ENCODE measurements around the gene GRK5. TPM values are rescaled to one million over a fixed set of nuclear protein-coding genes. Genes with fewer than 3 reads are reported as not detected.

GRK5 gene
- total RNA-seq, 1 experiment from 2014 or later: 29.0 TPM

DNA sequence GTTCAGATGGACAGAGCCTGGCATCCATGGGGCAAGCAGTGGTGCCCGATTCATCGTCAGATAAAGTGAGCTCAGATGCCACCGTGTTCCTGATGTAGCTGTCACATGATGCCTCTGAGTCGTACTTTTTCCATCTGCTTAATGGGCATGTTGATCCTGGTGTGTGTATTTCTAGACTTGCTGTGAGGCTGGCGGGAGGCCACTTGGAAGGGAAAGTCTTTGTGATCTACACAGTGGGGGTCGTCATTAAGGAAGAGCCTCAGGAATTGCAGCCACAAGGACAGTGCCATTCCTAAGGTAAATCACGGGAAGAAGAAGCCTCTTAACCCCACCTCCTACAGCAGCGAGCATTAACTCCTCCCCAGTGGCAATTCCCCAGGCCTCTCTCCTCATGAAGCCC, 272.2 kb downstream of the GRK5 start:
- H3K27ac ChIP-seq (ENCODE audit: low read length): no peak overlapping the region
- no peak for DNase-seq (ENCODE audit: low read depth, low spot score)
- in situ Hi-C loops (cut with HindIII; ENCODE audit: low pct_unique_long_range_greater_than_20kb, low sequenced_read_pairs) (no loop called here), intact Hi-C loops (cut with micrococcal nuclease; ENCODE audit: unreplicated experiment) (no loop called here)
- TF ChIP-seq TCF7L2 (IDR thresholded peaks at IDR 0.05; ENCODE audit: low read depth, low read length): no peak
- TF ChIP-seq, protein P1, sequence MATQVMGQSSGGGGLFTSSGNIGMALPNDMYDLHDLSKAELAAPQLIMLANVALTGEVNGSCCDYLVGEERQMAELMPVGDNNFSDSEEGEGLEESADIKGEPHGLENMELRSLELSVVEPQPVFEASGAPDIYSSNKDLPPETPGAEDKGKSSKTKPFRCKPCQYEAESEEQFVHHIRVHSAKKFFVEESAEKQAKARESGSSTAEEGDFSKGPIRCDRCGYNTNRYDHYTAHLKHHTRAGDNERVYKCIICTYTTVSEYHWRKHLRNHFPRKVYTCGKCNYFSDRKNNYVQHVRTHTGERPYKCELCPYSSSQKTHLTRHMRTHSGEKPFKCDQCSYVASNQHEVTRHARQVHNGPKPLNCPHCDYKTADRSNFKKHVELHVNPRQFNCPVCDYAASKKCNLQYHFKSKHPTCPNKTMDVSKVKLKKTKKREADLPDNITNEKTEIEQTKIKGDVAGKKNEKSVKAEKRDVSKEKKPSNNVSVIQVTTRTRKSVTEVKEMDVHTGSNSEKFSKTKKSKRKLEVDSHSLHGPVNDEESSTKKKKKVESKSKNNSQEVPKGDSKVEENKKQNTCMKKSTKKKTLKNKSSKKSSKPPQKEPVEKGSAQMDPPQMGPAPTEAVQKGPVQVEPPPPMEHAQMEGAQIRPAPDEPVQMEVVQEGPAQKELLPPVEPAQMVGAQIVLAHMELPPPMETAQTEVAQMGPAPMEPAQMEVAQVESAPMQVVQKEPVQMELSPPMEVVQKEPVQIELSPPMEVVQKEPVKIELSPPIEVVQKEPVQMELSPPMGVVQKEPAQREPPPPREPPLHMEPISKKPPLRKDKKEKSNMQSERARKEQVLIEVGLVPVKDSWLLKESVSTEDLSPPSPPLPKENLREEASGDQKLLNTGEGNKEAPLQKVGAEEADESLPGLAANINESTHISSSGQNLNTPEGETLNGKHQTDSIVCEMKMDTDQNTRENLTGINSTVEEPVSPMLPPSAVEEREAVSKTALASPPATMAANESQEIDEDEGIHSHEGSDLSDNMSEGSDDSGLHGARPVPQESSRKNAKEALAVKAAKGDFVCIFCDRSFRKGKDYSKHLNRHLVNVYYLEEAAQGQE (IDR thresholded peaks at IDR 0.05; ENCODE audit: insufficient read depth in 1 of 2, low read depth in 2 of 2, low read length in 1 of 2): no peak
- no peak for TF ChIP-seq POLR2AphosphoS5 (IDR thresholded peaks at IDR 0.05; ENCODE audit: low read depth, low read length)
- TF ChIP-seq, protein P2, sequence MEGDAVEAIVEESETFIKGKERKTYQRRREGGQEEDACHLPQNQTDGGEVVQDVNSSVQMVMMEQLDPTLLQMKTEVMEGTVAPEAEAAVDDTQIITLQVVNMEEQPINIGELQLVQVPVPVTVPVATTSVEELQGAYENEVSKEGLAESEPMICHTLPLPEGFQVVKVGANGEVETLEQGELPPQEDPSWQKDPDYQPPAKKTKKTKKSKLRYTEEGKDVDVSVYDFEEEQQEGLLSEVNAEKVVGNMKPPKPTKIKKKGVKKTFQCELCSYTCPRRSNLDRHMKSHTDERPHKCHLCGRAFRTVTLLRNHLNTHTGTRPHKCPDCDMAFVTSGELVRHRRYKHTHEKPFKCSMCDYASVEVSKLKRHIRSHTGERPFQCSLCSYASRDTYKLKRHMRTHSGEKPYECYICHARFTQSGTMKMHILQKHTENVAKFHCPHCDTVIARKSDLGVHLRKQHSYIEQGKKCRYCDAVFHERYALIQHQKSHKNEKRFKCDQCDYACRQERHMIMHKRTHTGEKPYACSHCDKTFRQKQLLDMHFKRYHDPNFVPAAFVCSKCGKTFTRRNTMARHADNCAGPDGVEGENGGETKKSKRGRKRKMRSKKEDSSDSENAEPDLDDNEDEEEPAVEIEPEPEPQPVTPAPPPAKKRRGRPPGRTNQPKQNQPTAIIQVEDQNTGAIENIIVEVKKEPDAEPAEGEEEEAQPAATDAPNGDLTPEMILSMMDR (IDR thresholded peaks at IDR 0.05): no peak
- TF ChIP-seq SIN3A (IDR thresholded peaks at IDR 0.05; ENCODE audit: borderline replicate concordance, insufficient read depth, low read depth, low read length): no peak
- no peaks in the 10 kb centered on the region for H3K9me3 ChIP-seq (ENCODE audit: control insufficient read depth, insufficient read depth, low read depth, low read length)
- POLR2A ChIA-PET: no interaction called here
- no peaks in the 10 kb centered on the region for H3K4me1 ChIP-seq (ENCODE audit: control insufficient read depth, insufficient read depth, low read length)
- no peak for ATAC-seq
- no peak overlapping the region for H3K4me3 ChIP-seq (ENCODE audit: low read depth in 2 of 2, low read length in 2 of 2)
- no peaks in the 10 kb centered on the region; the same call in 1 of the 2 replicates for H3K27me3 ChIP-seq (ENCODE audit: control insufficient read depth, insufficient read depth, low read length)
- CTCF ChIA-PET: interaction anchor here (0.6 to 1.8 kb wide), 3 partner anchors 10 to 280 kb away, joined by 3 to 8 read pairs (median 5); no protein-coding TSS in a partner anchor
- H3K36me3 ChIP-seq (ENCODE audit: control insufficient read depth, insufficient read depth, low read length): no peaks in the 10 kb centered on the region
- no TSS peak for BruUV-seq (replicated peaks)

DNA sequence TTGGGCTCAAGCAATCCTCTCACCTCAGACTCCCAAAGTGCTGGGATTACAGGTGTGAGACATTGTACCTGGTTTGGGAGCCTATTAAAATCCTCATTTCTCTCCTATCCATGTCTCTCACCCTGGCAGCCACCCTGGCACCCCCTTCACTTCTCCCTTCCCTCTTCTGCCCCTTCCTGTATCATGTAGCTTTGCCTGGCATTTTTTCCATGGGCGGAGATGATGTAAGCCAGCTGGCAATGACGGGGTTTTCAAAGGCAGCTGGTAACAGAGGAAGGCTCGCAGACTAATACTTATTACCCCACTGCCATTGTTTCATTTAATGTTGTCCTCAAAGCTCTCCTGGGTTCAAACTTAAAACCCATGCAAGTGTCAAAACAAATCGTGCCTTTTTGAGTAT, 273.3 kb downstream of the GRK5 start:
- ChIA-PET POLR2A (interaction anchor here (0.6 to 0.7 kb wide), 2 partner anchors 14 to 1118 kb away, joined by 3 to 5 read pairs; no protein-coding TSS in a partner anchor), CTCF (interaction anchor here (0.6 to 1.7 kb wide), 3 partner anchors 9 to 188 kb away, joined by 3 to 5 read pairs (median 4); no protein-coding TSS in a partner anchor)
- Histone ChIP-seq H3K4me1 (ENCODE audit: control insufficient read depth, insufficient read depth, low read length) (0 out of 2 replicates have a peak, but pooled peaks cover 4% of the 10 kb centered on the region), H3K36me3 (ENCODE audit: control insufficient read depth, insufficient read depth, low read length) (no peaks in the 10 kb centered on the region), H3K4me3 (ENCODE audit: low read depth in 2 of 2, low read length in 2 of 2) (no peak overlapping the region), H3K27me3 (ENCODE audit: control insufficient read depth, insufficient read depth, low read length) (no peaks in the 10 kb centered on the region; the same call in 1 of the 2 replicates), H3K9me3 (ENCODE audit: control insufficient read depth, insufficient read depth, low read depth, low read length) (no peaks in the 10 kb centered on the region), H3K27ac (ENCODE audit: low read length) (no peak overlapping the region)
- ATAC-seq: no peak
- in situ Hi-C loops (cut with HindIII; ENCODE audit: low pct_unique_long_range_greater_than_20kb, low sequenced_read_pairs): no loop called here
- intact Hi-C loops (cut with micrococcal nuclease; ENCODE audit: unreplicated experiment): no loop called here
- no TSS peak for BruUV-seq (replicated peaks)
- DNase-seq (ENCODE audit: low read depth, low spot score): no peak
- TF ChIP-seq, protein P1 (IDR thresholded peaks at IDR 0.05; ENCODE audit: insufficient read depth in 1 of 2, low read depth in 2 of 2, low read length in 1 of 2): no peak
- TF ChIP-seq TCF7L2 (IDR thresholded peaks at IDR 0.05; ENCODE audit: low read depth, low read length) (no peak), POLR2AphosphoS5 (IDR thresholded peaks at IDR 0.05; ENCODE audit: low read depth, low read length) (no peak), SIN3A (IDR thresholded peaks at IDR 0.05; ENCODE audit: borderline replicate concordance, insufficient read depth, low read depth, low read length) (no peak)
- TF ChIP-seq, protein P2 (IDR thresholded peaks at IDR 0.05): no peak

Data from Panc1 (cell line).